Stimulated activated CD4-positive, alpha-beta T cell treated with anti-CD3 and anti-CD28 coated beads, Interleukin-12 subunit alpha, Interleukin-12 subunit beta, amount 100 ng/mL, for 24 hours (primary cell): Measurements from ENCODE around the gene FTCD.

Source experiments
- DNase-seq, 2 experiments: peaks; one replicate each; pipeline ENCODE4 v3.0.0-alpha.2; 2020; ENCODE audit warnings: low read depth in 2 of 2

Gene FTCD

DNA sequence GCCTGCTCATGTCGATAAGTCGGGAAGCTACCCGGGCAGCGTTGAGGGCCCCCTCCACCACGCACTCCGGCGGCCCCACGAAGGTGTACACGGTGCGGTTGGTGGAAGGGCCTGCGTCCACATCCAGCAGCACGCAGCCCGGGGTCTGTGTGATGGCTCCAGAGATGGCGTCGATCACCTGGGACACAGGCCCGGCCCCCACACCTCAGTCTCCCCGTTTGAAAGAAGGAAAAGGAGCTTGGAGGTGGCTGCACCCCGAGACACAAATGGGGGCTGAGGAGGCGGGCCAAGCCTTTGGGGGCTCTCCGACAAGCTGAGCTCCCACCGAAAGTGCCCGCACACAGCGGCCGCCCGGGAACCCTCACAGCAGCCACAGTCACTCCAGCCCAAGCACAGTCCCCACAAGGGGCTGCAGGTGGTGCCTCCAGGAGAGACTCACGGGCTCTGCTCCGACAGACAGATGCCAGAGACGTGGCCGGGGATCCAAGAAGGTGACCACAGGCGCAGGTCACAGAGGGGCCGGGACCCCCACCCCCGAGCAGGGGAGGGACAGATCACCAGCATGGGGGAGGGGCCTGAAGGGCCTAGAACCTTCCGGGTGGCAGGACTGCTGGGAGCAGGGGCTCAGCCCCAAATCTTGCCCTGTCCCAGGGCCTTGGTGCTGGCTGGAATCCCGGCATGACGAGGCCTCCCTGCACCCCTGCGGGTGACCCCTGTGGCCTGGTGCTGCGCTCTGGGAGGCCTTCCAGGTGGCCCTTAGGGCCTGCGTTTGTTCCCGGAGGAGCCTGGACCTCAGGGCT, 1.0 kb downstream of the FTCD start:
- no peak for DNase-seq

DNA sequence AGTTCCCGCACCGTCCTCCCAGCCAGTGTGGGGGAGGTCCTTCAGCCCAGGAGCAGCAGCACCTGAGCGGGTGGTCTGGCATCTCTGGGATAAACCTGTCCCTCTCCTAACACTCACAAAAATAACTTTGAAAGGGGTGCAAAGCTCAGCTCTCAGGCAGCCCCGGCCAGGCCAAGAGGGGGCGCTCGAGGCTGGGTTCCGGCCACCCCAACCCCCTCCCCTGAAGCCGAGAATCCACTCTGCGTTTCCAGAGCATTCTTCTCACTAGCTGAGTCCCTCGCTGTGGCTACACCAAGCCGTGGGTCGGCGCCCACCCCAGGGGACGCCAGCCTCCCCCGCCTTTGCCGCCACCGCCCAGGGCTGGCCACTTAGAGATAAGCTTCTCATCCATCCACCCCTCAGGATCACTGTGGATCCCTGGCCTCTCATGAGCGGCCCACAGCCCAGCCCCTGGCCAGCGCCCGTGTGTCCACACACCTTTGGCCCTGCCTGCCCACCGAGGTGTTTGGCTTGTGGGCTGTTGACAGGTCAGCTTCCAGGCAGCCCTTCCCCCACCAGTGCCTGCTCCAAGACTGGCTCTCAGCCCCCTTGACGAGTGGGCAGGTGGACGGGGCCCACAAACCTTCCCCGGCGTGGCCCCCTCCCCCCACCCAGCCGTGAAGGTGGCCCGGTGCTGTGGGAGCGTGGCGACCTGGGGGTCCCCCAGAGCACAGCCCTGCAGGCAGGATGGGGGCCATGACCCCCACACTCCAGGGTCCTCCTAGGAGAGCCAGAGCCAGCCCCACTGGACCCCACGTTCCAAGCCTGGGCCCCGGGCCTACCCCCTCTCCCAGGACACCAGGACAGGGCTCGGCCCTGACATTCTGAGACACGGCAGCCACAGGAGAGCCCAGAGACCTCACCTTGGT, 1.9 kb downstream of the FTCD start:
- peak in 1 of 2 experiments; percentile 41 for DNase-seq

- DNase-seq, result no peak
Observed at GRCh38 chr21:46152927-46153246, 2.5 kb downstream of the FTCD start.

DNA sequence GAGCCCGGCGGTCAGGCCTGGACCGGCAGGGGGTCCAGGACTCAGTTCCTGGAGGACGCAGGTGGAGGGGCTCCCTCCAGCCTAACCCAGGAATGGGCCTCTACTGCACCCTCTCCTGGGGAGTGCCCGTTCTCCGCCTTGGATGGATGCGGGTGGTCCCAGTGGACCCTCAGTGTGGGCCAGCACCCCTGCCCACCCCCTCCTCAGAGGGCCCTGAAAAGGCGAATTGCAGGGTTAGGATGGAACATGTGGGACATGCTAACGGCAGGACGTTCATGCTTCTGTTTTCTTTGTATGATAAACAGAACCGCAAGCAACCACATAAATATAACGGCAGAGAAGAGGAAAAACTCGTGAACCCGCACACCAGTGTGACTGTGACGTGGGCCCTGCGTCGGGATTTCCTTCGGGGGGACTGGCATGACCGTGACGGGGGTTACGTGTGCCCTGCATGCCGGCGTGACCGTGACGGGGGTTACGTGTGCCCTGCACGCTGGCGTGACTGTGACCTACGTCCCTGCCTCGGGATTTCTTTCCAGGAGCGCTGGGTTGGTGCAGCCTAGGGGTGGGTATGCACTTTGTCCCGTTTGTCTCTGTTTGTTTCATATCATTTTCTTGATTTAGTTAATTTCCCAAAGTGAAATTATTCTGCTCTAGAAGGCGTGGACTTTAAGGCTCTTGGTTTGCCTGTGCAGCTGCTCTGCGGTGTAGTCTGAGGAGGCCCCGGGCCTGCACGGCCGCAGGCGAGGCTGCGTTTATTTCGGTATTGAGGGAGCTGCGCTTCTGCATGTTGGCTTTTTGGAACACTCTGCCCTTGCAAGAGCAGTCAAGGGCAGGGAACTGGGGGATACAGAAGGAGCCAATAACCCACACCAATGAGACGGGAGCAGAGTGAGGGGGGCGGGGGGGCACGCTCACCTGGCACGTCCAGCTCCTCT, 3.1 kb downstream of the FTCD start:
- DNase-seq, result no peak

- no peak for DNase-seq
Observed at GRCh38 chr21:46151261-46151988, 4.0 kb downstream of the FTCD start.

DNA sequence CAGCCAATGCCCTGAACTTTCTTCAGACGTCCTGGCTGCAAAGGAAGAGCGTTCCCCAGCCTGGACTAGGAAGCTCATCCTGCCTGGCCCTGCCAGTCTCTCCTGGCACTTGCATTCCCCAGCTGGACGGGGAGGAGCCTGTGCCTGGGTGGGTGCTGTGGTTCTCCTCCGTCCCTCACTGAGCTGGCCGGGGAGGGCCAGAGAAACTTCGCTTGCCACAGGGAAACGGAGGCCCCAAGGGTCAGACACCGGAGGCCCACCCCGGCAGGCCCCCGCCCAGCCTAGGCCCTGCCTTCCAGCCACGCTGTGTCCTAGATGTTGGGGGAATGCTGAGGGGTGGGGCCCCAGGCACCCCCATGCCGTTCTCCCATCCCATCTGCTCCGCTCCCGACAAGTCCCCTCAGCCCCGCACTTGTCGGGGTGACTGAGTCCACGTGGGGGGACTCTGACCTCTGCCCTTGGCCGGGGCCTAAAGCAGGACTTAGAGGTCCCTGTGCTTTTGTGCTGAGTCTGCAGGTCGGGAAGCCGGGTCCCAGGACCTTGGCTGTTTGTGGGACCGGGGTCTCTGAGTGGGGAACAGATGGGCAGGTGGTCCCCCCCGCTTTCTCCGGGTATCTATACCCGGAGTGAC, 4.8 kb downstream of the FTCD start:
- no peak for DNase-seq

- no peak for DNase-seq
Observed at GRCh38 chr21:46150073-46150472, 5.3 kb downstream of the FTCD start.

DNA sequence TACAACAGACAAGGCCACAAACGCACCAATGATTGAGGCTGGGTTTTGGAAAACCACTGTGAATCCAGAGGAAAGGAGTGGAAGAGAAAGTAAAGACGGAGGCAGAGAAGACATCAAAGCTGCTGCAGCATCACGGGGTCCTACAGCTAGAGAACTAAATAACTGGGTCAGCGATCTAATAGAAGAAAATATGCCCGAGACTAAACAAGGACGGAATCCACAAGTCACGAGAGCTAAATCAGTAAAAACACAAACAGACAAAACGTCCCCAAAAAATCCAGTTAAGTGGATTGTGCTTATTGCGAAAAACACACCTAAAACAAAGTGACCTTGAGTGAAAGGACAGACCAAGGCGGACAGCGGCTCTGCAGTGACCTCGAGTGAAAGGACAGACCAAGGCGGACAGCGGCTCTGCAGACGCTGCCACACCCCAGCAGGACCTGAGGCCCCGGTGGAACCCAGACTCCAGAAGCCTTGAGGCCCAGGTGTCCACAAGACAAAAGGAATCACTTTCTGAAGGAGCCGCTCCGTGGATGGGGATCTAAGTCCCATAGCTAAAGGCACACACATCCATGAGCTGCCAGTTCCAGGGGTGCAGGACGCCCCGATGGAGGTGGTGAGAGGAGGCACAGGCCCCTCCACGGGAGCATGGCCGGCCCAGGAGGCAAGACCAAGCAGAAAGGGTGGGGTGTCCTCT, 6.0 kb downstream of the FTCD start:
- DNase-seq, result no peak

DNA sequence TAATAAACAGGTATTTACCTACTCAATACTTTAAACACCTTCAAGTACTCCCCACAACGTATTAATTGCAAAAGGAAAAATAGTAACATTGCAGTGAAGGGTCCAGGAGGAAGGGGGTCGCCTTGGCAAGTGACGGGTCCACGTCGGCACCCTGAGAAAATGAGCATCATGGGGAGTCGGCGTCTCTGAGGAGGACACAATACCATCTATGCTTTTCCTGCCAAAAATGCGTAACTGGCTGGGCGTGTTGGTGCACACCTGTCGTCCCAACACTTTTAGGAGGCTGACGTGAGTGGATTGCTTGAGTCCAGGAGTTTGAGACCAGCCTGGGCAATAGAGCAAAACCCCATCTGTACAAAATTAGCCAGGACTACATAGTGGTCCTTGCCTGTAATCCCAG, 7.3 kb downstream of the FTCD start:
- DNase-seq, result no peak

DNA sequence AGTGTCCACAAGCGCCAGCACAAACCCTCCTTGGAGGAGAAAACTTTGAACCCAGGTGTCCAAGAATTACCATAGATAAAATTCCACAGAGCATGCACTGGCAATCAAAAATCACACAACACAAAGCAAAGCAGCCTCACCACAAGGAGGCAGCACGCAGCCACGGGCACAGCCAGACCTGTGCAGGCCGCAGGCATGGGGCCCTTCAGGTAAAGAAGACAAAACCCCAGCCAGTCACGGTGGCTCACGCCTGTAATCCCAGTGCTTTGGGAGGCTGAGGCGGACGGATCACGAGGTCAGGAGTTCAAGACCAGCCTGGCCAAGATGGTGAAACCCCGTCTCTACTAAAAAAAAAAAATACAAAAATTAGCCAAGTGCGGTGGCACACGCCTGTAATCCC, 8.0 kb downstream of the FTCD start:
- peak in 1 of 2 experiments; percentile 33 for DNase-seq

DNA sequence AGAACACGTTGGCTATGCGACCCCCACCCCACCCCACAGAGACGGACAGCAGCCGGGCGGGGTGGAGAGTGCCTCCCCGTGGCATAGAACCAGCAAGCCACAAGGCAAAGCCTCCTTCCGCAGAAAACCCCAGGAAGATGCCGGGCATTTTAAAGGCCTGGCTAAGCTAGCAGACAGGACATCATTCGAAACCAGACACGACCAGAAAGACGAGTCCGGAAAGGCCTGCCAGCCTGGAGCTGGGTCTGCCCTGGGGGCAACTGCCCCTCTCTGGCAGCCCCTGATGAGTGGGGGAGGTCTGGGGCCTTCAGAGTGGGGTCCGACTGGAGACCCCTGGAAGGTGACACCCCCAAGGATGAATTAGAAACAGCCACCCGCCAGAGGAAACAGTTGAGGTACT, 8.5 kb downstream of the FTCD start:
- DNase-seq, result no peak

DNA sequence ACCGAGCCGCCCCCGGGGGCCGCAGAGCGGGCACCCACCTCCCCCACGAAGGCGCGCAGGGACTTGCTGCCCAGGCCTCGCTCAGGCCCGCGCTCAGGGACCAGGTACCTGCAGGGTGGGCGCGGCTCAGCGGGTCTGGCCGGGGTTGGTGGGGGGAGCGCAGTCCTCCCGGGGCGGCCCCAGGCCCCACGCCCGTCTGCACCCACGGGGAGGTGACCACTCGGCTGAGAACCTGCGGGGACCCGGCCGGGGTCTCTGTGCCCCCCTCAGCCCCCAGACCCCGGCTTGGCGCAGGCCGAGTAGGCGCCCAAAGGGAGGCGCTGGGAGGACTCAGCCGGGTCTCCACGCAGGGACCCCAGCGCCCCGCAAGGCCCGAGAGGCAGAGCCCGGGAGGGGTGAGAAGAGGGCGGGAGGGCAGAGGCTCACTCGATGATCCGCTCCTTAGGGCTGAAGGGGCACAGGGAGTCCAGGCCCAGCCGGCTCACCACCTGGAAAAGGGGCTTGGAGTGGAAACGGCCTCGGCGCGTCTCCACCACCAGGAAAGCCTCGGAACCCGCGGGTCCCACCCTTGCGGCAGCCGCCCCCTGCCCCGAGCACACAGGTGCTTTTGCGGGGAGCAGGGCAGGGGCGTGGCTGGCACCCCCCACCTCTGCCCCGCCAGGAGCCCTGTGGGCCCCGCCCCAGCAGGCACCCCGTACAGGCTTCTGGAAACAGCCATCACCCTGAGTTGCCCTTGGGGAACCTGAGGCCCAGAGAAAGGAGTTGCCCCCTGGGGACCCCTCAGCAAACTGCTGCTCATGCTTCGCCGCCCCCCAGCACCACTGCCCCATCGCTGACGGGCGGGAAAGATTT, 9.3 kb downstream of the FTCD start:
- no peak for DNase-seq

DNA sequence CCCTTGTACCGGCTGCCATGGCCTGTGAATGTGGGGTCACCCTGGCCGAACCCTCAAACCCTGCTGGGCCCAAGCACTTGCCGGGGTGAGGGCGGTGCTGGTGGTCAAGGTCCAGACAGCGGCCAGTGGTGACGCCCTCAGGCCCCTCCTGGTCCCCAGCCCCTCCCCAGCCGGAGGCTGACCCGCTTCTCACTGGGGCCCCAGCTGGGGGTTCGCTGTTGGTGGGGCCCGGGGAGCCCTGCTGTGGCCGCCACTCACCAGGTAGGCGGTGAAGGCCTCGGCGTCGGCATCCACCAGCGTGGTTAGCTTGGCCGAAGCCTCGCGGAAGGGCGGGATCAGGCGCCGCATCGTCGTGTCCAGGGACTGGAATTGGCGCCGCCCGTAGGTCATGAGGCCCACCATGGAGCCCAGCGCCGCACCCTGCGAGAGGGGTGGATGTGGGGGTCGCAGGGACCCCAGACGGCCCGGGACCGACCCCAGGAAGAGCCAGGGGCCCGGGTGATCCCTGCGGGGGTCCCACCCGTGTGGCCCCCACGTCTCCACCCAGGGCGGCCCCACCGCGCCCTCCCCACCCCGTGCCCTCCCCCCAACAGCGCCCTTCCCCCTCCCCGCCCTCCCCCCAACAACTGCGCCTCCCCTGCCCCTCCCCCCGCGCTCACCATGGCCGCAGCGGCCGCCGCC, 10.1 kb downstream of the FTCD start:
- DNase-seq, result no peak

GRCh38 chr21:46144464-46145070, 10.8 kb downstream of the FTCD start:
- DNase-seq, result no peak

- DNase-seq, result no peak
Observed at GRCh38 chr21:46142582-46143473, 12.6 kb downstream of the FTCD start.

GRCh38 chr21:46141767-46142581, 13.4 kb downstream of the FTCD start:
- no peak for DNase-seq
